K562 (cell line): ENCODE results near the gene BCL7B. TPM values are rescaled to one million over a fixed set of nuclear protein-coding genes. Genes with fewer than 3 reads are reported as not detected.
A peak's percentile ranks its signal among the peaks of the same experiment; 100 is the strongest.

Experiments used
- C11orf30 ChIP-seq: fragments of 450-650 bp; IDR thresholded peaks from 2 replicates; pipeline ENCODE4 v1.6.1; 2016; ENCODE audit warnings: low read depth, mild to moderate bottlenecking
- CBX5 ChIP-seq: IDR thresholded peaks from 2 replicates; pipeline ENCODE4 v1.6.1; 2014; ENCODE audit warnings: low read depth, borderline replicate concordance
- CBX8 ChIP-seq: fragments of 200-600 bp; sonication (generic); IDR thresholded peaks from 2 replicates; pipeline ENCODE4 v1.6.1; 2012; ENCODE audit warnings: borderline replicate concordance, mixed run types, low read depth, mild to moderate bottlenecking, moderate library complexity, mixed read lengths, low read length, control low read depth, inconsistent platforms; ENCODE audit not compliant: poor library complexity, severe bottlenecking; ENCODE audit errors: extremely low read depth
- CUX1 ChIP-seq: fragments of 200-800 bp; sonication (Bioruptor generic); IDR thresholded peaks from 2 replicates; pipeline ENCODE4 v1.6.1; 2016; ENCODE audit warnings: missing genetic modification characterization, missing compliant biosample characterization
- EGR1 ChIP-seq: fragments of 450-650 bp; conservative IDR thresholded peaks from 2 replicates; pipeline ENCODE4 v1.6.1; 2017; ENCODE audit warnings: mild to moderate bottlenecking
- NRF1 ChIP-seq, 2 experiments: fragments of 450-650 bp; IDR thresholded peaks in 1 of 2; conservative IDR thresholded peaks in 1 of 2; 2 replicates each; pipeline ENCODE4 v1.6.1; 2014; ENCODE audit warnings: mild to moderate bottlenecking in 2 of 2
- PYGO2 ChIP-seq: fragments of 450-650 bp; IDR thresholded peaks from 2 replicates; pipeline ENCODE4 v1.6.1; 2016; ENCODE audit warnings: mild to moderate bottlenecking, missing genetic modification characterization, moderate library complexity, missing compliant biosample characterization
- ZFPM2 ChIP-seq: fragments of 250-450 bp; sonication (Bioruptor Pico); IDR thresholded peaks from 2 replicates; pipeline ENCODE4 v1.5.1; 2022; ENCODE audit warnings: mild to moderate bottlenecking
- ZNF431 ChIP-seq: sonication (generic); formaldehyde crosslinking; IDR thresholded peaks from 2 replicates; pipeline ENCODE4 v1.8.0; 2022; ENCODE audit warnings: mild to moderate bottlenecking, missing genetic modification reagents
- ZNF592 ChIP-seq: fragments of 450-650 bp; IDR thresholded peaks from 2 replicates; pipeline ENCODE4 v1.6.1; 2017; ENCODE audit warnings: antibody characterized with exemption, mild to moderate bottlenecking
- polyA plus RNA-seq, 8 experiments: library from polyadenylated mRNA; depleted of rRNA in 4 of 8; stranded (reverse) in 5 of 8; unstranded in 3 of 8; fragments of >200 nt; fragmentation: Nextera tagmentation in 2 of 8; fragmentation: Illumina TruSeq in 1 of 8; extraction: Ambion mirVana in 2 of 8; extraction: Trizol in 1 of 8; gene quantifications; 2 replicates each; pipeline versions ENCODE4 v1.2.1 to v1.2.3, GENCODE V29; 2011 to 2014; ENCODE audit warnings: inconsistent platforms in 1 of 8, missing spikeins in 1 of 8
- total RNA-seq, 7 experiments: library from RNA; depleted of rRNA in 6 of 7; stranded (reverse); fragments of >200 nt in 6 of 7; fragmentation: Illumina TruSeq in 2 of 7; extraction: Trizol in 2 of 7; gene quantifications; 2 replicates each; pipeline versions ENCODE4 v1.2.1 to v1.2.3, GENCODE V29; 2011 to 2021; ENCODE audit warnings: low replicate concordance in 1 of 7
- TF ChIP-seq, protein P1 (sequence below): sonication (generic); formaldehyde crosslinking; IDR thresholded peaks from 2 replicates; pipeline ENCODE4 v1.8.0; 2022; ENCODE audit warnings: missing genetic modification reagents, mild to moderate bottlenecking, borderline replicate concordance

Gene BCL7B
- total and polyA plus RNA-seq, 9 of the 15 experiments (the other 6 are each of a cell fraction or from before 2014, with no cell fraction given) = 10.0 to 73.2 (median 32.9) TPM

DNA sequence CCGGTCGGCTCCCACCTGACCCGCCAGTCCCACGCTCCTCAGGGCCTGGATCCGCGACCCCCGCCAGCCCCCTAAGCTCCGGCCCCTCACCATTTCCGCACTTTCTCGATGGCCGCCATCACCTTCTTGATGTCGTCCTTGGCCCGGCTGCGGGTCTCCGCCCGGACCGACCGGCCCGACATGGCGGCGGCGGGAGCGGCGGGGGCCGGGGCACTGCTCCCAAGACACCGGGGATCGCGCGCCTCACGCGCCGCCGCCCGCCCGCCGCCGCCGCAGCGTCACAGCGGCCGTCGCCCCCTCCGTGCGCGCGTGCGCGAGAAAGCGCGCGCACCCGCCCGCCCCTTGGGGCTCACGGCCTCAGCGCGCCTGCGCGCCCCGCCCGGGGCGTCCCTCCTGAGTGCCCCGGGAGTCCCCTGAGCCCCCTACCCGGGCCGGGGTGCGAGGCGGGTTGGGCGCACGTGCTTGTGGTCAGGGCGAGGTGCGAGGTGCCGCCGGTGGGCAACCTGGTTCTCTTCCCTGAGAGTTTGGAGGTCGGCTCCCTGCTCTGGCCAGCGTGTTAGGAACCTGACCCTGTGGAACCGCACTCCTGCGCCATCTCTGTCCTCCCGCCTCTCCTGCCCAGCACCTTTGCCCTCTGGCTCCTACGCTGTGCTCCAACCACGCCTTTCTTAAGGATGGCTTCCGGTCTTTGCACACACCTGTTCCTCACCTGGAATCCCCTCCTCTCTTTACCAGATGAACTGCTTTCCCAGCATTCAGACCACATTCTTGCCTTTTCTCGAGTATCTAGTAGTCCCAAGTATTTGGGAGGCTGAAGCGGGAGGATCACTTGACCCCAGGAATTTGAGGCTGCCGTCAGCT lies at the start of gene BCL7B (continued):
- peak; percentile 98 for TF ChIP-seq ZNF592
- TF ChIP-seq CUX1 (CRISPR knock-in tag) = no peak
- no peak for TF ChIP-seq ZFPM2 (CRISPR knock-in tag)
- TF ChIP-seq PYGO2 (tag) = no peak
- TF ChIP-seq EGR1 = peak; percentile 55
- TF ChIP-seq CBX8 = no peak
- no peak for TF ChIP-seq ZNF431 (CRISPR knock-in tag)
- peak; percentile 38 for TF ChIP-seq C11orf30
- TF ChIP-seq CBX5 = no peak
- TF ChIP-seq, protein P1, sequence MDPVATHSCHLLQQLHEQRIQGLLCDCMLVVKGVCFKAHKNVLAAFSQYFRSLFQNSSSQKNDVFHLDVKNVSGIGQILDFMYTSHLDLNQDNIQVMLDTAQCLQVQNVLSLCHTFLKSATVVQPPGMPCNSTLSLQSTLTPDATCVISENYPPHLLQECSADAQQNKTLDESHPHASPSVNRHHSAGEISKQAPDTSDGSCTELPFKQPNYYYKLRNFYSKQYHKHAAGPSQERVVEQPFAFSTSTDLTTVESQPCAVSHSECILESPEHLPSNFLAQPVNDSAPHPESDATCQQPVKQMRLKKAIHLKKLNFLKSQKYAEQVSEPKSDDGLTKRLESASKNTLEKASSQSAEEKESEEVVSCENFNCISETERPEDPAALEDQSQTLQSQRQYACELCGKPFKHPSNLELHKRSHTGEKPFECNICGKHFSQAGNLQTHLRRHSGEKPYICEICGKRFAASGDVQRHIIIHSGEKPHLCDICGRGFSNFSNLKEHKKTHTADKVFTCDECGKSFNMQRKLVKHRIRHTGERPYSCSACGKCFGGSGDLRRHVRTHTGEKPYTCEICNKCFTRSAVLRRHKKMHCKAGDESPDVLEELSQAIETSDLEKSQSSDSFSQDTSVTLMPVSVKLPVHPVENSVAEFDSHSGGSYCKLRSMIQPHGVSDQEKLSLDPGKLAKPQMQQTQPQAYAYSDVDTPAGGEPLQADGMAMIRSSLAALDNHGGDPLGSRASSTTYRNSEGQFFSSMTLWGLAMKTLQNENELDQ (CRISPR knock-in tag) = no peak
- peak; percentile 93 to 94 for TF ChIP-seq NRF1 (conservative IDR thresholded peaks at IDR 0.05 in 1 of 2, IDR thresholded peaks at IDR 0.05 in 1 of 2)
